Esophagus muscularis mucosa (tissue), 4 donors: ENCODE measurements around the gene HAUS7.

ENCODE experiments used
- EP300 ChIP-seq: sonication (generic); formaldehyde crosslinking; IDR thresholded peaks from one replicate; pipeline ENCODE4 v1.6.1; 2017; ENCODE audit warnings: antibody characterized with exemption
- POLR2A ChIP-seq: fragments of 450-650 bp; IDR thresholded peaks from one replicate; pipeline ENCODE4 v1.6.1; 2017; ENCODE audit warnings: antibody characterized with exemption, moderate library complexity, mild to moderate bottlenecking, low read depth
- TF ChIP-seq, protein P1 (sequence below), 3 experiments: fragments of 200-600 bp in 2 of 3; fragments of 450-650 bp in 1 of 3; sonication (generic) in 2 of 3; IDR thresholded peaks; one replicate each; pipeline ENCODE4 v1.5.1; 2017 to 2019; ENCODE audit warnings: antibody characterized with exemption in 3 of 3, mild to moderate bottlenecking in 2 of 3, moderate library complexity in 1 of 3

DNA sequence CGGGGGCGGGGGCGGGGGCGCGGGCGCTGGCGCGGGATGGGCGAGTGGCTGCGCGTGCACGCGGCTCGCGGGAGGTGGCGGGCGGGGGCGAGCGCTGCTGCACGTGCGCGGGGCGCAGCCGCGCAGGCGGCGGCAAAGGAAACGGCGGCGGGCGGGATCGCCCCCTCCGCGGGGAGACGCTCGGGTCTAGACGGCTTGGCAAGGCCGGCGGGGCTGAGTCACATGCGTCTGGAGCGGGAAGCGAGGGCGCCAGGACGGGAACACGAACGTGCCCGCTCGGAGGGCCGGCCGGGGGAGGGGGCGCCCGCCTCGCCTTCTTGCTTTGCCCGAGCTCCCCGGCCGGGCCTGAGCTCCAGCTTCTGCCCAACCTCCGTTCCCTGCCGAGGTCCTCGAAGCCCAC, 4.3 kb upstream of the HAUS7 start:
- TF ChIP-seq, protein P1, sequence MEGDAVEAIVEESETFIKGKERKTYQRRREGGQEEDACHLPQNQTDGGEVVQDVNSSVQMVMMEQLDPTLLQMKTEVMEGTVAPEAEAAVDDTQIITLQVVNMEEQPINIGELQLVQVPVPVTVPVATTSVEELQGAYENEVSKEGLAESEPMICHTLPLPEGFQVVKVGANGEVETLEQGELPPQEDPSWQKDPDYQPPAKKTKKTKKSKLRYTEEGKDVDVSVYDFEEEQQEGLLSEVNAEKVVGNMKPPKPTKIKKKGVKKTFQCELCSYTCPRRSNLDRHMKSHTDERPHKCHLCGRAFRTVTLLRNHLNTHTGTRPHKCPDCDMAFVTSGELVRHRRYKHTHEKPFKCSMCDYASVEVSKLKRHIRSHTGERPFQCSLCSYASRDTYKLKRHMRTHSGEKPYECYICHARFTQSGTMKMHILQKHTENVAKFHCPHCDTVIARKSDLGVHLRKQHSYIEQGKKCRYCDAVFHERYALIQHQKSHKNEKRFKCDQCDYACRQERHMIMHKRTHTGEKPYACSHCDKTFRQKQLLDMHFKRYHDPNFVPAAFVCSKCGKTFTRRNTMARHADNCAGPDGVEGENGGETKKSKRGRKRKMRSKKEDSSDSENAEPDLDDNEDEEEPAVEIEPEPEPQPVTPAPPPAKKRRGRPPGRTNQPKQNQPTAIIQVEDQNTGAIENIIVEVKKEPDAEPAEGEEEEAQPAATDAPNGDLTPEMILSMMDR (IDR thresholded peaks at IDR 0.05) = no peak
- TF ChIP-seq POLR2A (no peak), EP300 (no peak)
